ENCODE results near the gene NCLN. TPM values are rescaled to one million over a fixed set of nuclear protein-coding genes. Genes with fewer than 3 reads are reported as not detected.

NCLN gene
- total and polyA plus RNA-seq, 8 donors: 29.1 to 121 (median 39.1) TPM

DNA sequence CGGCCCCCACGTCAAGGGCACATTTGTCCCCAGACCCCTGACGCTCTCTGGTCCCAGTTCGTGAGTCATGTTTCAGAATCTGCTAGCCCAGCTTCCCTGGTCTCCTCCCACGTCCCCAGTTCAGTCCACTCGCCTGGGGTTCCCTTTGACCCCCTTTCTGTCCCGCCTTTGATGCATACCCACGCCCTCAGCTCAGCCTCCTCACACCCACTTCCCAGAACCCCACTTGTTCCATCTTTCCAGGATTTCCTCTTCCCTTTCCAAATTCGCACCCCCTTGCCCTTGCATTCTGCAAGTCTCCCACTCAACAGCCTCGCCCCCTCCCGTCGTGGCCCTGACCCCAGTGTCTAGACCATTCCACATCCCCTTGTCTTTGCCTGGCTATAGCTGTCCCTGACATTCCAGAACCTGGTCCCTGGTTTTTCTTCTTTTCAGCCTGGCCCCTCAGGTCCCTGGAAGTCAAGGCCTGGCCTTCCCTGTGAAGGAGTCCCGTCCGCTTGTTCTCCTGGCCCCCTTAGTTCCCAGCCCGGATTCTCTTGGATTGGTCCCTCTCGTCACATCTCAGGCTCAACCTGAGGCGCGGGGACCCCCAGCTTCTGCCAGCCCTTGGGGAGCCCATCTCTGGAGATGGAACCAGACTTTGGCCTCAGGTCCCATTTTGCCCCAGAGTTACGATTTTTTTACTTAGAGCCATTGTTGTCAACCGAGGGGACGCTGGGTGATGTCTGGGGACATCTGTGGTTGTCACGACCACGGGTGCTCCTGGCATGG, 1.3 kb downstream of the NCLN start:
- intact Hi-C loops (cut with DNase I): no loop called here
- TF ChIP-seq, protein P1, sequence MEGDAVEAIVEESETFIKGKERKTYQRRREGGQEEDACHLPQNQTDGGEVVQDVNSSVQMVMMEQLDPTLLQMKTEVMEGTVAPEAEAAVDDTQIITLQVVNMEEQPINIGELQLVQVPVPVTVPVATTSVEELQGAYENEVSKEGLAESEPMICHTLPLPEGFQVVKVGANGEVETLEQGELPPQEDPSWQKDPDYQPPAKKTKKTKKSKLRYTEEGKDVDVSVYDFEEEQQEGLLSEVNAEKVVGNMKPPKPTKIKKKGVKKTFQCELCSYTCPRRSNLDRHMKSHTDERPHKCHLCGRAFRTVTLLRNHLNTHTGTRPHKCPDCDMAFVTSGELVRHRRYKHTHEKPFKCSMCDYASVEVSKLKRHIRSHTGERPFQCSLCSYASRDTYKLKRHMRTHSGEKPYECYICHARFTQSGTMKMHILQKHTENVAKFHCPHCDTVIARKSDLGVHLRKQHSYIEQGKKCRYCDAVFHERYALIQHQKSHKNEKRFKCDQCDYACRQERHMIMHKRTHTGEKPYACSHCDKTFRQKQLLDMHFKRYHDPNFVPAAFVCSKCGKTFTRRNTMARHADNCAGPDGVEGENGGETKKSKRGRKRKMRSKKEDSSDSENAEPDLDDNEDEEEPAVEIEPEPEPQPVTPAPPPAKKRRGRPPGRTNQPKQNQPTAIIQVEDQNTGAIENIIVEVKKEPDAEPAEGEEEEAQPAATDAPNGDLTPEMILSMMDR (IDR thresholded peaks at IDR 0.05): no peak
- peaks cover 0 to 18% of the 10 kb centered on the region in 2 donors for H3K36me3 ChIP-seq
- H3K27me3 ChIP-seq: no peaks in the 10 kb centered on the region
- H3K27ac ChIP-seq: peak overlapping the region in 1 of 2 donors; percentile 87
- ATAC-seq (no peak), DNase-seq (peak in 1 of 4 donors; percentile 59)
- H3K4me1 ChIP-seq: peaks cover 13 to 72% of the 10 kb centered on the region in 2 donors
- H3K9me3 ChIP-seq: no peaks in the 10 kb centered on the region
- peak overlapping the region; percentile 72 to 99 for H3K4me3 ChIP-seq

DNA sequence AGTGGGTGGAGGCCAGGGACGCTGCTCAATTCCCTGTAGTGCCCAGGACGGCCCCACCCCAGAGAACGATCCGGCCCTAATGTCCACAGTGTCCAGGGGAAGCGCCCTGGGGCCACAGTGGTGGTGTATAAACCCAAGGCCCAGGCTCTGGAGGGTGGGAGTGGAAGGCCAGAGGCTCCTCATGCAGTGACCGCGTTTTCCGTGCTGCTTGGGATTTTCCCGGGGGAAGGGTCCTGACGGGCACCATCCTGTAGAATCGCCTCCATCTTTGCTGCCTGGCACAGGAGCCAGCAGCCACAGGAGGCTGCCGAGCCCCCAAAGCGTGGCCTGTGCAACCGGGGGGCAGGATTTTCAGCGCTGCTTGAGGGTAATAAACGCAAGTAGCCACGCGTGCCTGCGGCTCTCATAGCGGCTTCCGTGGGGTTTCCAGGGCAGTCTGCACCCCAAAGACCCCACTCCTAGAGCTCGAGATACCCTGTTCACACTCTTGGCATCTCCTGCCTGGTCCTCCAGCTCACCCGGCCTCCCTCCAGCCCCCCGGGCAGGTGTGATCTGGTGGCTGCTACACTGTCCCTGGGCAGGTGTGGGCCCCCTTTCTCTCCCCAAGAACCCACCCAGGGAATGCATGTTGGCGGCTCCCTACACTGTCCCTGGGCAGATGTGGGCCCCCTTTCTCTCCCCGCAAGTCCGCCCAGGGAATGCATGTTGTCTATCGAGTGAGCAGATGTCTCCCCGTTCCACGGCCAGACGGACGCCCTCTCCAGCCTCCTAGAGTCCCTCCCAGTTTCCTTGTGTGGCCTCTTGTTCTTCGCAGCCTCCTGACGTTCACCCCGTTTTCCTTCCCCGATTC, 2.2 kb downstream of the NCLN start:
- peaks cover 0 to 26% of the 10 kb centered on the region in 2 donors for H3K36me3 ChIP-seq
- TF ChIP-seq, protein P1 (IDR thresholded peaks at IDR 0.05): no peak
- ATAC-seq (no peak), DNase-seq (peak in 1 of 4 donors; percentile 75)
- H3K27me3 ChIP-seq: no peaks in the 10 kb centered on the region
- intact Hi-C loops (cut with DNase I): no loop called here
- H3K4me1 ChIP-seq: peaks cover 13 to 64% of the 10 kb centered on the region in 2 donors
- H3K4me3 ChIP-seq: peak overlapping the region in 1 of 2 donors; percentile 99
- no peaks in the 10 kb centered on the region for H3K9me3 ChIP-seq
- peak overlapping the region in 1 of 2 donors; percentile 87 for H3K27ac ChIP-seq

DNA sequence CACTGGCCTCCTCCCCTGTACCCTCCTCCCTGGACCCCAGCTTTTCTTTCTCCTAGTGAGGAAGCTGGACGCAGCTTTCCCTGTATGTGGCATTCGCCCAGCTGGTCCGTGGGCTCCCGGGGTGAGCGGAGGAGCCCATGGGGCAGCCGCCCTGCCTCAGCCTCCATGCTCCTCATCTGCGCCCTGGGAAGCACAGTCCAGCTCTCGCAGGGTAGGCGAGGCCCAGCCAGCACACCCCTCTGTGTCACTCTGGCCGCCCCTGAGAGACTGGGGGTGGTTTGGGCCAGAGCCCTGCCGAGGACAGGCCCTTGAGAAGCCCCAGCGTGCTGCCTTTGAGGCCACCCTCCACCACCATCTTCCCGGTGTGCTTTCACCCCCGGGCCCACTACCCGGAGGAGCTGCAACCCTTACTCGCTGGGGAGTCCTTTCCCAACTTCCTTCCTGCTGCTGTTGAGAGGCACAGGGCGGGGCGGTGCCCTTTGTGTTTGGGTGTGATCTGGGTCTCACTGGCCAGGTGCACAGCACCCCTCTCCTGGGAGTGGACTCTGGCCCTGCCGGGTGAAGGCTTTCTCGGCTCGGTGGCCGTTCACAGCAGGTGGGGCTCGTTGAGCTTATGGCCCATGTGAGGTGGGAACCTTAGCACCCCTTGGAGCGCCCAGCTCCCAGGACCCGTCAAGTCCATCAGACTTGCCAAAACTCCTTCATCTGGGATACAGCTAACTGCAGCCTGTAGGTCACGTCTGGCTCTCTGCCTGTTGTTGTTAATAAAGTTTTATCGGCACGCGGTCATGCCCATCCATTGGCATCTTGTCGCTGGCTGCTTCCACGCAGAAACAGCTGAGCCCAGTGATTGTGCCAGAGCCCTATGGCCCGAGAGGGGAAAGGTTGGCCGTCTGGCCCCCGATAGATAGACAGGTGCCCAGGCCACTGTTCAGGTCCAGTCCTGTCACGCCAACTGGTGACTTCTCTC, 3.2 kb downstream of the NCLN start:
- TF ChIP-seq, protein P1 (IDR thresholded peaks at IDR 0.05): no peak
- H3K27ac ChIP-seq: peak overlapping the region in 1 of 2 donors; percentile 87
- H3K27me3 ChIP-seq: no peaks in the 10 kb centered on the region
- H3K9me3 ChIP-seq: no peaks in the 10 kb centered on the region
- ATAC-seq (no peak), DNase-seq (peak in 1 of 4 donors; percentile 90)
- H3K4me3 ChIP-seq: peak overlapping the region in 1 of 2 donors; percentile 17
- peaks cover 0 to 36% of the 10 kb centered on the region in 2 donors for H3K36me3 ChIP-seq
- H3K4me1 ChIP-seq: peaks cover 13 to 62% of the 10 kb centered on the region in 2 donors
- intact Hi-C loops (cut with DNase I): no loop called here

DNA sequence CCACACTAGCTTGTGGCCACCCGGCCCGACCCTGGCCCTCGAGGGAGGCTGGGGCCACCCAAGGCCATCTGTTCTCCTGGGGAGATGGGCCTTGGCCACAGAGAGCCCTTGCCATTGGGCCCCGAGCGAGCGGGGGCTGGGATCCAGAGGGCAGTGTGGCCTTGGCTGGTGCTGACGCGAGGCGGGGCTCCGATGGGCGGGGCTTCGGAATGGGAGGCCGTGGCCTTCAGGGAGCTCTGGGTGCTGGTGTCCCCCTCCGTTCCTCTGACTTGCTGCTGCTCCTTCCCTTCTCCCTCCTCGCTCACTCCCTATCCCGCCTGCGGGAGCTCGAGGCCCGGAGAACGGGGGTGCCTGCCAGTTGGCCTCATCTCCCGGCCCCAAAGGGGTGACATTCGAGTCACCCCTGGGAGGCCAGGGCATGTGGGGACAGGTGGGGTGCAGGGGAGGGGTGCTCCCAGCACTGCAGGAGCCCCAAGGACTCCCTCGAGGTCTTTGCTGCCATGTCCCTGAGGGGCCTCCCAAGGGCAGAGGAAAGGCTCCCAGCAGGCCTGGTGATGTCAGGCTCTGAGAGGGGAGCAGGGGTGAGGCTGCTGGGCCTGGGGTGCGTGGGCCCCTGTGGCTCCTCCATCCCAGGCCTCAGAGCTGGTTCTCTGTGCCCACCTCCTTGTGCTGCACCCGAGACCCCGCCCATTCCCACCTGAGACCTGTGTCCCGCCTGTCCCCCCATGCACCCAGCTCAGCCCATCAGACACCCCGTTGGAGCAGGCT, 4.2 kb downstream of the NCLN start:
- H3K27me3 ChIP-seq: no peaks in the 10 kb centered on the region
- ATAC-seq: no peak
- H3K36me3 ChIP-seq: peaks cover 0 to 46% of the 10 kb centered on the region in 2 donors
- H3K4me1 ChIP-seq: peaks cover 13 to 52% of the 10 kb centered on the region in 2 donors
- H3K27ac ChIP-seq: peak overlapping the region in 1 of 2 donors; percentile 87
- intact Hi-C loops (cut with DNase I): no loop called here
- peak in 1 of 4 donors; percentile 76 for DNase-seq
- H3K9me3 ChIP-seq: no peaks in the 10 kb centered on the region
- TF ChIP-seq, protein P1 (IDR thresholded peaks at IDR 0.05): no peak
- H3K4me3 ChIP-seq: no peak overlapping the region
